Upper lobe of left lung (tissue), 6 donors: ENCODE data around the gene PTPRG. TPM values are rescaled to one million over a fixed set of nuclear protein-coding genes. Genes with fewer than 3 reads are reported as not detected.

Experiments used
- ATAC-seq, 2 donors: fragments of 200-7000 bp; cut with Tn5 transposase; one replicate each; pipeline ENCODE4 v1.9.1; 2022; ENCODE audit warnings: mild to moderate bottlenecking in 2 of 2, moderate library complexity in 2 of 2; ENCODE audit not compliant: low FRiP score in 2 of 2
- DNase-seq, 2 donors: peaks; one replicate each; pipeline ENCODE4 v3.0.0-alpha.2; 2019 to 2020
- H3K27ac ChIP-seq, 4 donors: fragments of 200-600 bp; sonication (generic); one replicate each; pipeline ENCODE4 v1.5.1; 2016 to 2019
- H3K27me3 ChIP-seq, 4 donors: fragments of 200-600 bp; sonication (generic); one replicate each; pipeline ENCODE4 v1.5.1; 2017 to 2019
- H3K36me3 ChIP-seq, 4 donors: fragments of 200-600 bp; sonication (generic); one replicate each; pipeline ENCODE4 v1.5.1; 2016 to 2019
- H3K4me1 ChIP-seq, 4 donors: fragments of 200-600 bp; sonication (generic); one replicate each; pipeline ENCODE4 v1.5.1; 2018 to 2019
- H3K4me3 ChIP-seq, 4 donors: fragments of 200-600 bp; sonication (generic); one replicate each; pipeline ENCODE4 v1.5.1; 2017 to 2019; ENCODE audit warnings: mild to moderate bottlenecking in 2 of 4, moderate library complexity in 1 of 4
- H3K9me3 ChIP-seq, 4 donors: fragments of 200-600 bp; sonication (generic); one replicate each; pipeline ENCODE4 v1.5.1; 2018 to 2019
- EP300 ChIP-seq, 4 donors: sonication (generic); formaldehyde crosslinking; IDR thresholded peaks; one replicate each; pipeline ENCODE4 v1.5.1; 2017; ENCODE audit warnings: antibody characterized with exemption in 4 of 4, control low read depth in 2 of 4
- POLR2A ChIP-seq, 4 donors: fragments of 450-650 bp; IDR thresholded peaks; one replicate each; pipeline ENCODE4 v1.5.1; 2016 to 2017; ENCODE audit warnings: antibody characterized with exemption in 4 of 4, mild to moderate bottlenecking in 2 of 4
- POLR2AphosphoS5 ChIP-seq, 2 donors: sonication (generic); formaldehyde crosslinking; IDR thresholded peaks; one replicate each; pipeline ENCODE4 v1.5.1; 2017; ENCODE audit warnings: antibody characterized with exemption in 2 of 2
- WGBS, 2 donors: methylation state at CpG; one replicate each; pipeline ENCODE4 v1.1.5; 2017 to 2018; 5-methylcytosine and 5-hydroxymethylcytosine counted together
- total RNA-seq, 6 donors: library from RNA; depleted of rRNA in 4 of 6; stranded (reverse); fragments of >200 nt in 4 of 6; gene quantifications; one replicate each; pipeline versions ENCODE4 v1.1.0 to v1.2.1, GENCODE V29; 2016 to 2021
- TF ChIP-seq, protein P1 (sequence below), 6 experiments: fragments of 450-650 bp in 4 of 6; fragments of 200-600 bp in 2 of 6; sonication (generic) in 2 of 6; IDR thresholded peaks; one replicate each; pipeline ENCODE4 v1.5.1; 2016 to 2019; ENCODE audit warnings: antibody characterized with exemption in 6 of 6
- donor health status: DM: no; HTN: no; CAD: no; lungs with moderate emphysema.
- donor health status: DM: no; HTN: yes; CAD: no; lungs with severe emphysema.

The PTPRG gene
- total RNA-seq, 6 donors from 2014 or later: 58.7 to 101 (median 68.8) TPM

- WGBS, 2 donors: 83 to 88% methylated on average over 5 of the region's 5 CpGs
- ATAC-seq (peak in 1 of 2 donors; percentile 54), DNase-seq (no peak)
- Histone ChIP-seq H3K27me3 (no peaks in the 10 kb centered on the region), H3K4me3 (no peak overlapping the region), H3K36me3 (no peaks in the 10 kb centered on the region), H3K9me3 (no peaks in the 10 kb centered on the region), H3K4me1 (peaks cover 0 to 10% (median 4%) of the 10 kb centered on the region in 4 donors), H3K27ac (no peak overlapping the region)
- TF ChIP-seq EP300 (IDR thresholded peaks at IDR 0.05) (no peak), POLR2AphosphoS5 (IDR thresholded peaks at IDR 0.05) (no peak), POLR2A (IDR thresholded peaks at IDR 0.05) (no peak)
- TF ChIP-seq, protein P1, sequence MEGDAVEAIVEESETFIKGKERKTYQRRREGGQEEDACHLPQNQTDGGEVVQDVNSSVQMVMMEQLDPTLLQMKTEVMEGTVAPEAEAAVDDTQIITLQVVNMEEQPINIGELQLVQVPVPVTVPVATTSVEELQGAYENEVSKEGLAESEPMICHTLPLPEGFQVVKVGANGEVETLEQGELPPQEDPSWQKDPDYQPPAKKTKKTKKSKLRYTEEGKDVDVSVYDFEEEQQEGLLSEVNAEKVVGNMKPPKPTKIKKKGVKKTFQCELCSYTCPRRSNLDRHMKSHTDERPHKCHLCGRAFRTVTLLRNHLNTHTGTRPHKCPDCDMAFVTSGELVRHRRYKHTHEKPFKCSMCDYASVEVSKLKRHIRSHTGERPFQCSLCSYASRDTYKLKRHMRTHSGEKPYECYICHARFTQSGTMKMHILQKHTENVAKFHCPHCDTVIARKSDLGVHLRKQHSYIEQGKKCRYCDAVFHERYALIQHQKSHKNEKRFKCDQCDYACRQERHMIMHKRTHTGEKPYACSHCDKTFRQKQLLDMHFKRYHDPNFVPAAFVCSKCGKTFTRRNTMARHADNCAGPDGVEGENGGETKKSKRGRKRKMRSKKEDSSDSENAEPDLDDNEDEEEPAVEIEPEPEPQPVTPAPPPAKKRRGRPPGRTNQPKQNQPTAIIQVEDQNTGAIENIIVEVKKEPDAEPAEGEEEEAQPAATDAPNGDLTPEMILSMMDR (IDR thresholded peaks at IDR 0.05): no peak
Measured at GRCh38 chr3:61571516-61572336, 10.4 kb downstream of the PTPRG start.

- DNase-seq: no peak
- Histone ChIP-seq H3K9me3 (no peaks in the 10 kb centered on the region), H3K27ac (no peak overlapping the region), H3K4me3 (no peak overlapping the region), H3K4me1 (peaks cover 0 to 7% (median 4%) of the 10 kb centered on the region in 4 donors), H3K36me3 (no peaks in the 10 kb centered on the region), H3K27me3 (no peaks in the 10 kb centered on the region)
- TF ChIP-seq POLR2A (IDR thresholded peaks at IDR 0.05) (no peak), POLR2AphosphoS5 (IDR thresholded peaks at IDR 0.05) (no peak), EP300 (IDR thresholded peaks at IDR 0.05) (no peak)
- TF ChIP-seq, protein P1 (IDR thresholded peaks at IDR 0.05): no peak
- ATAC-seq: no peak
- 82 to 90% methylated on average over 5 of the region's 5 CpGs for WGBS, 2 donors
Measured at GRCh38 chr3:61572879-61573278, 11.5 kb downstream of the PTPRG start.

GRCh38 chr3:61573441-61573840 lies 12.1 kb downstream of the PTPRG start:
- 62 to 64% methylated on average over 3 of the region's 3 CpGs for WGBS, 2 donors
- no peak overlapping the region for H3K27ac ChIP-seq
- ATAC-seq: no peak
- H3K36me3 ChIP-seq: no peaks in the 10 kb centered on the region
- H3K9me3 ChIP-seq: no peaks in the 10 kb centered on the region
- DNase-seq: no peak
- TF ChIP-seq POLR2A (IDR thresholded peaks at IDR 0.05) (no peak), EP300 (IDR thresholded peaks at IDR 0.05) (no peak), POLR2AphosphoS5 (IDR thresholded peaks at IDR 0.05) (no peak)
- TF ChIP-seq, protein P1 (IDR thresholded peaks at IDR 0.05): no peak
- H3K4me1 ChIP-seq: peaks cover 0 to 8% (median 7%) of the 10 kb centered on the region in 4 donors
- H3K4me3 ChIP-seq: no peak overlapping the region
- no peaks in the 10 kb centered on the region for H3K27me3 ChIP-seq

GRCh38 chr3:61574854-61575253 lies 13.5 kb downstream of the PTPRG start:
- 82 to 91% methylated on average over 11 of the region's 11 CpGs for WGBS, 2 donors
- no peak overlapping the region for H3K4me3 ChIP-seq
- TF ChIP-seq, protein P1 (IDR thresholded peaks at IDR 0.05): no peak
- TF ChIP-seq POLR2AphosphoS5 (IDR thresholded peaks at IDR 0.05): no peak
- TF ChIP-seq POLR2A (IDR thresholded peaks at IDR 0.05): no peak
- TF ChIP-seq EP300 (IDR thresholded peaks at IDR 0.05): no peak
- H3K4me1 ChIP-seq: peaks cover 0 to 11% (median 8%) of the 10 kb centered on the region in 4 donors
- ATAC-seq: peak in 1 of 2 donors; percentile 93
- no peaks in the 10 kb centered on the region for H3K27me3 ChIP-seq
- no peak for DNase-seq
- no peaks in the 10 kb centered on the region for H3K9me3 ChIP-seq
- H3K27ac ChIP-seq: no peak overlapping the region
- no peaks in the 10 kb centered on the region for H3K36me3 ChIP-seq
